Esophagus muscularis mucosa (tissue), 4 donors: ENCODE results near the gene SPRED2. TPM values are rescaled to one million over a fixed set of nuclear protein-coding genes. Genes with fewer than 3 reads are reported as not detected.

ENCODE experiments used
- DNase-seq: peaks from one replicate; pipeline ENCODE4 v3.0.0-alpha.2; 2017; ENCODE audit errors: extremely low spot score
- H3K27ac ChIP-seq, 4 donors: fragments of 200-600 bp; sonication (generic); replicated peaks in 1 of 4; 1 replicate in 3 of 4; 2 replicates in 1 of 4; pipeline ENCODE4 v1.5.1; 2016 to 2019; ENCODE audit warnings: mild to moderate bottlenecking in 1 of 4
- H3K27me3 ChIP-seq, 4 donors: fragments of 200-600 bp; sonication (generic); one replicate each; pipeline versions ENCODE4 v1.5.1 to v1.6.0; 2016 to 2019
- H3K36me3 ChIP-seq, 4 donors: fragments of 200-600 bp; sonication (generic); one replicate each; pipeline ENCODE4 v1.5.1; 2016 to 2019
- H3K4me1 ChIP-seq, 4 donors: fragments of 200-600 bp; sonication (generic); one replicate each; pipeline ENCODE4 v1.5.1; 2016 to 2019
- H3K4me3 ChIP-seq, 4 donors: fragments of 200-600 bp; sonication (generic); 1 replicate in 2 of 4; 2 replicates in 2 of 4; pipeline ENCODE4 v1.5.1; 2016 to 2019; ENCODE audit warnings: mild to moderate bottlenecking in 4 of 4, moderate library complexity in 1 of 4
- H3K9me3 ChIP-seq, 4 donors: fragments of 200-600 bp; sonication (generic); 1 replicate in 3 of 4; 2 replicates in 1 of 4; pipeline ENCODE4 v1.5.1; 2016 to 2019
- CTCF ChIP-seq, 3 experiments: fragments of 200-600 bp in 2 of 3; fragments of 450-650 bp in 1 of 3; sonication (generic) in 2 of 3; IDR thresholded peaks; one replicate each; pipeline ENCODE4 v1.5.1; 2017 to 2019; ENCODE audit warnings: antibody characterized with exemption in 3 of 3, mild to moderate bottlenecking in 2 of 3, moderate library complexity in 1 of 3
- EP300 ChIP-seq: sonication (generic); formaldehyde crosslinking; IDR thresholded peaks from one replicate; pipeline ENCODE4 v1.6.1; 2017; ENCODE audit warnings: antibody characterized with exemption
- POLR2A ChIP-seq: fragments of 450-650 bp; IDR thresholded peaks from one replicate; pipeline ENCODE4 v1.6.1; 2017; ENCODE audit warnings: antibody characterized with exemption, moderate library complexity, mild to moderate bottlenecking, low read depth
- POLR2AphosphoS5 ChIP-seq, 2 donors: sonication (generic); formaldehyde crosslinking; IDR thresholded peaks; one replicate each; pipeline ENCODE4 v1.6.1; 2017; ENCODE audit warnings: antibody characterized with exemption in 2 of 2
- WGBS: methylation state at CpG from one replicate; pipeline ENCODE4 v1.1.5; 2018; 5-methylcytosine and 5-hydroxymethylcytosine counted together
- intact Hi-C: fragments of 100-400 bp; cut with DNase I; formaldehyde crosslinking; loops from one replicate; pipeline ENCODE4 v1.15.1; 2023
- total RNA-seq, 4 donors: library from RNA; depleted of rRNA; stranded (reverse); fragments of >200 nt; gene quantifications; one replicate each; pipeline versions ENCODE4 v1.1.0 to v1.2.1, GENCODE V29; 2016

SPRED2 gene
- total RNA-seq, 4 donors from 2014 or later = 17.4 to 25.6 (median 18.7) TPM

DNA sequence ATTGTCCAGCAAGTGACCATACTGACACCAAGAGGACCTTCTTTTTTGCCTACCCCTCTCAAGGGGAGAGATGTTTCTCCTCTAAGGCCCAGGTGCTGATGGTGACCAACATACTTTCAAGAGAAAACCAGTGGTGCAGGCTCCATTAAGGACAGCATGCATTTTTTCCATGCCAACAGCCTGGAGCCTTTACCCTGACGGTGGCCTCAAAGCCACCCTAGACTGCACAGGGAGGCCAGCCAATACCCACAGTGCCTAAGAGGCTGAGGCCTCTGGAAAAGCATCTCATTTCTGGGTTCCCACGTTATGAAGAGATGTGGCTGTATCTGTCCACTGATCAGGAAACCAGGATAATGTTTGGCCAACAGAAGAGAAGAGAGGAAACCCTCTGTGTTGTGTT is 19.3 kb downstream of the SPRED2 start:
- Histone ChIP-seq H3K27me3 (no peaks in the 10 kb centered on the region), H3K4me1 (peaks cover 3 to 44% (median 22%) of the 10 kb centered on the region in 4 donors), H3K9me3 (no peaks in the 10 kb centered on the region), H3K4me3 (no peak overlapping the region), H3K36me3 (no peaks in the 10 kb centered on the region), H3K27ac (no peak overlapping the region)
- intact Hi-C loops = no loop called here
- WGBS = 64% methylated on average over 2 of the region's 2 CpGs
- TF ChIP-seq EP300 (no peak), POLR2AphosphoS5 (IDR thresholded peaks at IDR 0.05) (no peak), CTCF (IDR thresholded peaks at IDR 0.05) (no peak), POLR2A (no peak)
- no peak for DNase-seq

DNA sequence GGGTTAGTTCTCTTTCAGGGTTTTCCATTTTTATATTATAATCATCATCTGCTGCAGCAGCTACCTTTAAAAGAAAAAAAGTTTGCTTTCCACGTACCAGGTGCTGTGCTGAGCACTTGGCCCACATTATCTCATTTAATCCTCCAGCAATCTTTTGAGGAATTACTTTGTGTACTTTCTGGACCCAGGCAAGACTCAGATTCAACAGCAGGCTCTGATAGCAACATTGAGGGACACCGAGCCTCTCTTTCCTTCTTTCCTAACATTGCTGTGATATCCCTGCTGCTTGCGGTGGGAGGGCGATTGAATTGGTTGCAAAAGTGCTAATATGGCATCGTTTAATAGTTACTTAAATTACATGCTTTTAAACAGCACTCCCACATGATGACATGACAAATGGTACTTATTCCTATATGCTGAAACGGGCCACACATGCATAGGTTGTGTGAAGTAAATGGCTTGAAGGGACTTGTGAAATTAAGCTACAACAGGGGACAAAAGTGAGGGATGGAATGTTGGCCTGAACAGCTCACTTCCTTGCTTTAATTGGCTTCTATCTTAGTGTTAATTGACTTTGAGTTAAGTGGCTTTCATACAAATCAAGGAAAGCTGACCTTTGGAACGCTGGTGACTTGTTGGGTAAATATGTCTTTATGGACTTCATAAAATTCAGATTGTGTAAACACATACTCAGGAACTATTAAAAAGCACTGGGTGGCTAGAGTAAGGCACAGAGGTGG is 21.2 kb downstream of the SPRED2 start:
- 85% methylated on average over 7 of the region's 7 CpGs for WGBS
- Histone ChIP-seq H3K27me3 (no peaks in the 10 kb centered on the region), H3K4me3 (no peak overlapping the region), H3K27ac (no peak overlapping the region), H3K4me1 (peaks cover 15 to 49% (median 28%) of the 10 kb centered on the region in 4 donors), H3K9me3 (no peaks in the 10 kb centered on the region), H3K36me3 (no peaks in the 10 kb centered on the region)
- no peak for DNase-seq
- TF ChIP-seq POLR2A (no peak), CTCF (IDR thresholded peaks at IDR 0.05) (no peak), EP300 (no peak), POLR2AphosphoS5 (IDR thresholded peaks at IDR 0.05) (no peak)
- intact Hi-C loops = no loop called here

DNA sequence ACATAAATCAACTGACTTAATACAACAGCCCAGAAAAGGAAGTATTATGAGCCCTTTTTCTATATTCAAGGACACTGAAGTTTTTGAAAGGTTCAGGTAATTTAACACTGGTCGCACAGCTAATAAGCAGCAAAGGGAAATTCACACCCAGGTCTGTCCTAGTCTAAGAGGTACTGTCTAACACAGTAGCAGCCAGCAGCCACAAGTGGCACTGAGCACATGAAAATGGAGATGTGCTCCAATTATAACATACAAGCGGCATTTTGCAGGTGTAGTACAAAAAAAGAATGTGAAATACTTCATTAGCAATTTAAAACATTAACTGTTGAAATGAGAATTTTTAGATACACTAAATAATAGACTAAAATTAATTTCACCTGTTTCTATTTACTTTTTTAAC is 23.4 kb downstream of the SPRED2 start:
- peaks cover 15 to 48% (median 26%) of the 10 kb centered on the region in 4 donors for H3K4me1 ChIP-seq
- H3K4me3 ChIP-seq = no peak overlapping the region
- DNase-seq = peak; percentile 19
- TF ChIP-seq CTCF (IDR thresholded peaks at IDR 0.05) (no peak), EP300 (no peak), POLR2A (no peak), POLR2AphosphoS5 (IDR thresholded peaks at IDR 0.05) (no peak)
- H3K27ac ChIP-seq = no peak overlapping the region
- intact Hi-C loops = no loop called here
- H3K36me3 ChIP-seq = no peaks in the 10 kb centered on the region
- no peaks in the 10 kb centered on the region for H3K9me3 ChIP-seq
- 94% methylated on average over 2 of the region's 2 CpGs for WGBS
- H3K27me3 ChIP-seq = no peaks in the 10 kb centered on the region

- H3K4me3 ChIP-seq = no peak overlapping the region
- DNase-seq = peak; percentile 70
- no peak for TF ChIP-seq CTCF (IDR thresholded peaks at IDR 0.05)
- TF ChIP-seq POLR2AphosphoS5 (IDR thresholded peaks at IDR 0.05) = no peak
- TF ChIP-seq POLR2A = no peak
- TF ChIP-seq EP300 = no peak
- no peak overlapping the region for H3K27ac ChIP-seq
- intact Hi-C loops = no loop called here
- H3K27me3 ChIP-seq = no peaks in the 10 kb centered on the region
- WGBS = 82% methylated on average over 2 of the region's 2 CpGs
- no peaks in the 10 kb centered on the region for H3K36me3 ChIP-seq
- no peaks in the 10 kb centered on the region for H3K9me3 ChIP-seq
- H3K4me1 ChIP-seq = peaks cover 17 to 35% (median 21%) of the 10 kb centered on the region in 4 donors
These were observed 25.2 kb downstream of the SPRED2 start for GRCh38 chr2:65407240-65407639.
